Fibroblast of lung (primary cell): Measurements from ENCODE around the gene ZNF423.

Source experiments
- CTCF ChIP-seq, 2 donors: IDR thresholded peaks in 1 of 2; conservative IDR thresholded peaks in 1 of 2; 1 replicate in 1 of 2; 2 replicates in 1 of 2; pipeline ENCODE4 v1.5.1; 2011 to 2012; ENCODE audit warnings: low read length in 2 of 2, control low read depth in 1 of 2, inconsistent platforms in 1 of 2, low read depth in 1 of 2, mild to moderate bottlenecking in 1 of 2
- EZH2 ChIP-seq: IDR thresholded peaks from 2 replicates; pipeline ENCODE4 v1.5.1; 2012; ENCODE audit warnings: low read length, control low read depth, mild to moderate bottlenecking; ENCODE audit errors: missing control alignments

GRCh38 chr16:49499414-49499785 lies 356.5 kb downstream of the ZNF423 start:
- TF ChIP-seq CTCF (conservative IDR thresholded peaks at IDR 0.05 in 1 of 2, IDR thresholded peaks at IDR 0.05 in 1 of 2; ENCODE audit: low read depth in 1 of 2, low read length in 2 of 2), result no peak
- no peak for TF ChIP-seq EZH2
